ENCODE data around the gene AUTS2. TPM values are rescaled to one million over a fixed set of nuclear protein-coding genes. Genes with fewer than 3 reads are reported as not detected.
A peak's percentile ranks its signal among the peaks of the same experiment; 100 is the strongest.

The AUTS2 gene
- total and polyA plus RNA-seq, 11 donors: 3.4 to 14.0 (median 7.3) TPM

DNA sequence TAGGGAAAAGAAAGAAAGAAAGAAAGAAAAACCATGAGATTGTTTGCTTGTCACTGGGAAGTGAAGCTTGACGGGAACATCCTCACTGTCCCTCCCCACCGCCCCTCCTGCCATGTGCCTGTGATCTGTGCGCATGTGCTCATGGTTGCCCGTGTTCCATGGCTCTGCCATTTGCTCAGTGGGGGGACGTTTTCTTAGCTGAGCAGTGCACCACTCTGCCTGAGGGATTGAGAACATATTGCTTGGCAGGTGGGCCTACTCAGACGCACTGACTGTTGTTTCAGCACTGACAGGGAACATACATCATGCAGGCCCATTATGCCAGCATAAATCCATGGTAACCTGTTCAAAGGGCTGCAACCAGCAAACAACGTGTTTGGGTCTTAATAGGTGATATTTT is 785.7 kb downstream of the AUTS2 start:
- Histone ChIP-seq H3K4me1 (peaks cover 0 to 17% (median 3%) of the 10 kb centered on the region in 12 donors), H3K4me3 (no peak overlapping the region), H3K36me3 (no peaks in the 10 kb centered on the region), H3K27ac (no peak overlapping the region), H3K9me3 (no peaks in the 10 kb centered on the region), H3K27me3 (no peaks in the 10 kb centered on the region)
- TF ChIP-seq POLR2A (IDR thresholded peaks at IDR 0.05): no peak
- TF ChIP-seq, protein P1, sequence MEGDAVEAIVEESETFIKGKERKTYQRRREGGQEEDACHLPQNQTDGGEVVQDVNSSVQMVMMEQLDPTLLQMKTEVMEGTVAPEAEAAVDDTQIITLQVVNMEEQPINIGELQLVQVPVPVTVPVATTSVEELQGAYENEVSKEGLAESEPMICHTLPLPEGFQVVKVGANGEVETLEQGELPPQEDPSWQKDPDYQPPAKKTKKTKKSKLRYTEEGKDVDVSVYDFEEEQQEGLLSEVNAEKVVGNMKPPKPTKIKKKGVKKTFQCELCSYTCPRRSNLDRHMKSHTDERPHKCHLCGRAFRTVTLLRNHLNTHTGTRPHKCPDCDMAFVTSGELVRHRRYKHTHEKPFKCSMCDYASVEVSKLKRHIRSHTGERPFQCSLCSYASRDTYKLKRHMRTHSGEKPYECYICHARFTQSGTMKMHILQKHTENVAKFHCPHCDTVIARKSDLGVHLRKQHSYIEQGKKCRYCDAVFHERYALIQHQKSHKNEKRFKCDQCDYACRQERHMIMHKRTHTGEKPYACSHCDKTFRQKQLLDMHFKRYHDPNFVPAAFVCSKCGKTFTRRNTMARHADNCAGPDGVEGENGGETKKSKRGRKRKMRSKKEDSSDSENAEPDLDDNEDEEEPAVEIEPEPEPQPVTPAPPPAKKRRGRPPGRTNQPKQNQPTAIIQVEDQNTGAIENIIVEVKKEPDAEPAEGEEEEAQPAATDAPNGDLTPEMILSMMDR (IDR thresholded peaks at IDR 0.05): no peak
- intact Hi-C loops (cut with DNase I): no loop called here
- DNase-seq (no peak), ATAC-seq (no peak)
- WGBS, 4 donors: 89 to 96% (median 95%) methylated on average over 7 of the region's 7 CpGs

DNA sequence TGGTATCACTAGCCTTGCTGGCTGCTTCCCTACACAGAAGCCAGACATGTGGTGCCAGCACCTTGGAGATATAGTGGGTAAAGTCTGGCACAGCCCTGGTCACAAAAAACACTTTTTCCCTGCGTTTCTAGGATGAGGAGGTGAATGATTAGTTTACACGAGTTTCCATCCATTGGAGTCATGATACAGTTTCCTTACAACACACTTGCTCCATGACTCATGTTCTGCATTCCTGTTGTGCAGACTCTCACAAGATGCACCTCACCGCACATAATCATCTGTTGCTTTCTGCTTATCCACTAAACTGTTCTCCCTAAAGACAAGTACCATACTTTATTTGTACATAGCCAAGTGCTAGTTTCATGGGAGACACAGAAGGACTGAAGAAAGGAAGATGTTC is 786.6 kb downstream of the AUTS2 start:
- Histone ChIP-seq H3K9me3 (no peaks in the 10 kb centered on the region), H3K36me3 (no peaks in the 10 kb centered on the region), H3K27me3 (no peaks in the 10 kb centered on the region), H3K4me1 (peaks cover 0 to 15% (median 3%) of the 10 kb centered on the region in 12 donors), H3K4me3 (no peak overlapping the region), H3K27ac (no peak overlapping the region)
- intact Hi-C loops (cut with DNase I): no loop called here
- DNase-seq: no peak
- TF ChIP-seq POLR2A (IDR thresholded peaks at IDR 0.05): no peak
- TF ChIP-seq, protein P1 (IDR thresholded peaks at IDR 0.05): no peak
- 87 to 94% (median 91%) methylated on average over 3 of the region's 3 CpGs for WGBS, 4 donors
- ATAC-seq: no peak

DNA sequence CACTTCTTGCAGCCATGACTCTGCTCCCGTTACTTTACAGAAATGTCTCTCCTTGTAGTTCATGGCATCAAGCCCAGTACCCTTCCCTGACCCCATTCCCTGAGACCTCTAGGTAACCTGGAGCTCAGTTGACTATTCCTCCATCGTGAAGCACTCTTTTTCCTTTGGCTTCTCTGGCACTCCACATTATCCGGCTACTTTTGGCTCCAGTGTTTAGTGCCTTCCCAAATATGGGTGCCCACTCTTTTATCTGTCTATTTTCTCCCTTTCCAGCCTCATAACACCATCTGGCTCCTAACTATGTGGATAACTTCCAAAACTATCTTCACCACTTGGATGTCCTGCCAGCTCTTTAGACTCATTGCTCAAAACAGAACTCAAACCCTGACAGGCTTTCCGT is 788.9 kb downstream of the AUTS2 start:
- ATAC-seq: peak in 3 of 4 donors; percentile 34 to 43 (median 37)
- TF ChIP-seq, protein P1 (IDR thresholded peaks at IDR 0.05): no peak
- TF ChIP-seq POLR2A (IDR thresholded peaks at IDR 0.05): no peak
- WGBS, 4 donors: 41 to 55% (median 50%) methylated on average over 4 of the region's 4 CpGs
- intact Hi-C loops (cut with DNase I): no loop called here
- no peak overlapping the region for H3K4me3 ChIP-seq
- H3K36me3 ChIP-seq: no peaks in the 10 kb centered on the region
- peaks cover 0 to 24% (median 9%) of the 10 kb centered on the region in 12 donors for H3K4me1 ChIP-seq
- H3K9me3 ChIP-seq: no peaks in the 10 kb centered on the region
- no peaks in the 10 kb centered on the region for H3K27me3 ChIP-seq
- no peak overlapping the region for H3K27ac ChIP-seq
- no peak for DNase-seq

DNA sequence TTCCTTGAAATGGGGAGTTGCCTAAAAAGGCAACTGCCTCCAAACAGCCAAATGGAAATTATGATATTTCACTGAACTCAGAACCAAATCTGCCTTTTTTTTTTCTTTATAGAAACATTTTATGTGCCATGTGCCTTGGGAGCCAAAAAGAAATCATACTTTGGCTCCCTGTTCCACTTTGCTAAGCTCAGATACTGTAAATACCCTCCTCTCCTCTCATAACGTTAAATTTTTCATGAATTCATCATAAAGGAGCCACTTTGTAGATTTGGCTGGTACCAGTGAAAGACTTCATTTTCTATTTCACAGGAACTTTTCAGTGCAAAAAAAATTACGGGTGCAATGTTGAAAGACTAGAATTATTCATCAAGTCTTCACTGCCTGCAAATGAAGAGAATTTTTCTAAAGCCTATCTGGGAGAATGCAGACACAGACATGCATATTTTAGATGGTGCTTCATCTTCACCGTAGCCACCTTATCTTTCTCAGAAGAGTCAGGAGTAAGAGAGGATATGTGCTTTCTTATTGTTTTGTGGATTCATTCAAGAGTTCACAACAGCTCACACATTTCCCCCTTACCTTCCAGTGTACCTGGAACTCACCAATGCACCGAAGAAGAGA is 791.4 kb downstream of the AUTS2 start:
- no peak for TF ChIP-seq POLR2A (IDR thresholded peaks at IDR 0.05)
- TF ChIP-seq, protein P1 (IDR thresholded peaks at IDR 0.05): no peak
- WGBS, 4 donors: 87 to 93% (median 90%) methylated on average over 4 of the region's 4 CpGs
- DNase-seq: no peak
- Histone ChIP-seq H3K9me3 (no peaks in the 10 kb centered on the region), H3K27ac (no peak overlapping the region), H3K4me3 (no peak overlapping the region), H3K4me1 (peaks cover 0 to 30% (median 9%) of the 10 kb centered on the region in 12 donors), H3K27me3 (no peaks in the 10 kb centered on the region), H3K36me3 (no peaks in the 10 kb centered on the region)
- no peak for ATAC-seq
- intact Hi-C loops (cut with DNase I): no loop called here
